GM19351 (cell line): ENCODE results near the gene PIGR.

ENCODE experiments used
- ATAC-seq: cut with Tn5 transposase; IDR thresholded peaks from one replicate; pipeline ENCODE4 v1.9.1; 2021; ENCODE audit warnings: mild to moderate bottlenecking, moderate library complexity; ENCODE audit not compliant: unreplicated experiment

Gene PIGR

DNA sequence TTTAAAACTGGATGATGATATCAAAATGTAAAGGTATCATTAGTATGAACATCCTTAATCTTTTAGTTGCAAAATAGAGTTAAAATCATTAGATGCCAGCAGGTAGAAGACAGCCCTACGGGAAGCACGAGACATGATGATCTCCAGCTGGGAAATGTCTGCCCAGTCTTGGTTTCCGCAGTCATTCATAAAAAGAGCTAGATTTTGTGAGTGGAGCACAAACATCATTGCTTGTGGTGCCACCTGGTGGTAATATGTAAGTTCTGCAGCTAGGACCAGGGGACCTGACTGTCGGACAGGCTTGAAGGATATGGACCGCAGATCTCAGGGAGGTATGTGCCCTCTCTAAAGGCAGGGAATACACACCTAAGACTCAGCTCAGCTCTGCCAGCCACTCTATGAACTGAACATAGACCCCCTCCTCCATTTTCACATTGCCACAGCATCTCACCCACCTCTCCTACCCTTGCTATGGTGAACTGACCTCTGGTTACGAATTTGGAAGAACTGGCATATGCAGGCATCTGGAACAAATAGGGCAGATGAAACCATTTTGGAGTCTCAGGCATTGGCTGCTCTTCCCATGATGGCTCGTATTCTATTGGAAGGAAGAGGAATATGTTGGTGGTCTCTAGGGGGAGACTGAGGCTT, 33.7 kb downstream of the PIGR start:
- ATAC-seq = peak; percentile 57

- no peak for ATAC-seq
These were observed 35.1 kb downstream of the PIGR start for GRCh38 chr1:206911064-206911663.

DNA sequence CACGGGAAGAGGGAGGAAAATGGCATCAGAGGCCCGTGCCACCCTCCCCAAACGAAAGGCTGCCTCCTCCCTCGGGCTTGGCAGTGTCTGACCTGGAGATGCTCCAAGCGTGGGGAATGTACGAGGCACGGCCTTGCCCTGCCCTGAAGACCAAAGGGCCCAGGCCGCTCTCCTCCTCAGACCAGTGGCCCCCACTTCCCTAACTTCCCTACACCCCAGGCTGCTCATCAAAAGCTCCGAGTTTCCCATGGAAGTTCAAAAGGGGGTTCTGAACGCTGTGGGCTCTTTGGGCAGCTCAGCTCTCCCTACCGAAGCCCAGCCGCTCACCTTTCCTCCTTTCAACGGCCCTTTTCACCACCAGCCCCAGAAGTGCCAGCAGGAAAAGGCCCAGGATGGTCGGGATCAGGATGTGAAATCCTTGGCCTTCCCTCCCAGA, 36.4 kb downstream of the PIGR start:
- ATAC-seq = no peak

- no peak for ATAC-seq
These were observed 36.9 kb downstream of the PIGR start for GRCh38 chr1:206909161-206909882.

DNA sequence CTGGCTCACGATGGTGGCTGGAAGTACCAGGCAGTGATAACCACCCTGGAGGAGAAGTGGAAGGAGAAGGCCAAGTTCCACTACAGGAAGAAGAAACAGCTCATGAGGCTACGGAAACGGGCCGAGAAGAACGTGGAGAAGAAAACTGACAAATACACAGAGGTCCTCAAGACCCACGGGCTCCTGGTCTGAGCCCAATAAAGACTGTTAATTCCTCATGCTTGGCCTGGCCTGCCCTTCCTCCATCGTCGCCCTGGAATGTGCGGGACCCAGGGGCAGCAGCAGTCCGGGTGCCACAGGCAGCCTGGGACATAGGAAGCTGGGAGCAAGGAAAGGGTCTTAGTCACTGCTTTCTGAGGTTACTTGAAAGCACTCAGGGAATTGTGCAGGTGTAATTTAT, 38.2 kb downstream of the PIGR start:
- no peak for ATAC-seq

GRCh38 chr1:206907304-206907991, 38.8 kb downstream of the PIGR start:
- ATAC-seq = no peak

GRCh38 chr1:206905295-206906164, 40.7 kb downstream of the PIGR start:
- no peak for ATAC-seq

- ATAC-seq = no peak
These were observed 41.7 kb downstream of the PIGR start for GRCh38 chr1:206904423-206905142.

- ATAC-seq = no peak
These were observed 42.6 kb downstream of the PIGR start for GRCh38 chr1:206903687-206904086.

DNA sequence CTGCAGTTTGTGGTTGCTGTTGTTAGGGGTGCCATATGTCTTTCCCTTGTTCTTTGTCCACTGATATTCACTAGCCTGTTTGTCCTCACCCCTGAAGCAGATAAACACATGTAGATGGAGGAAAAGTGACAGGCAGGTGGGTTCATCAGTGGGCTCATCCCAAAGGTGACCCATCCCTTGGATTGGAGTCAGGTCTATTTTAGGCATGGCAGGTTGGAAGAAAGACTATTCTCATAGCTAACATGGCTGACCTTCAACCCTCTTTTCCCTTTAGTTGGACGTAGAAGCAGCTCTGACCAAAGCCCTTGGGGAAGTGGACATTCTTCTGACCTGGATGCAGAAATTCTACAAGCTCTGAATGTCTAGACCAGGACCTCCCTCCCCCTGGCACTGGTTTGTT, 43.6 kb downstream of the PIGR start:
- no peak for ATAC-seq

GRCh38 chr1:206901944-206902343, 44.3 kb downstream of the PIGR start:
- no peak for ATAC-seq

DNA sequence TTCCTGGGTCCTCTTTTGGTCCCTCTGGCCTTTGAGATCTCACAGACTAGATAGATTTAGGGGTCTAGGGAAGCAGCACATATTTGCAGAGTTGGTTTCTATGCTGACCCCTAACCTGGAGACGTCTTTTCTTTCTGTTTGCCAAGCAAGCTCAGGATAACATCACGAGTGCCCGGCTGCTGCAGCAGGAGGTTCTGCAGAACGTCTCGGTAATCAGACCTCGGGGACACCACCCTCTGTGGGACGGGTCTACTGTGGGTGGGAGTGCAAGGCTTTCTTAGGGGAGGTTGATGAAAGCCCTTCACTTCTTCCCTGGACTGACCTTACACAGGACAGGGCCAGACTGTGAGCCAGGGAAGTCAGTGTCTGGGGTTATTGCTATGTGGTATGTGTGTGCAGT, 46.1 kb downstream of the PIGR start:
- ATAC-seq = no peak

- no peak for ATAC-seq
These were observed 46.5 kb downstream of the PIGR start for GRCh38 chr1:206899717-206900116.

GRCh38 chr1:206898915-206899431, 47.3 kb downstream of the PIGR start:
- no peak for ATAC-seq

GRCh38 chr1:206898089-206898914, 48.0 kb downstream of the PIGR start:
- no peak for ATAC-seq

DNA sequence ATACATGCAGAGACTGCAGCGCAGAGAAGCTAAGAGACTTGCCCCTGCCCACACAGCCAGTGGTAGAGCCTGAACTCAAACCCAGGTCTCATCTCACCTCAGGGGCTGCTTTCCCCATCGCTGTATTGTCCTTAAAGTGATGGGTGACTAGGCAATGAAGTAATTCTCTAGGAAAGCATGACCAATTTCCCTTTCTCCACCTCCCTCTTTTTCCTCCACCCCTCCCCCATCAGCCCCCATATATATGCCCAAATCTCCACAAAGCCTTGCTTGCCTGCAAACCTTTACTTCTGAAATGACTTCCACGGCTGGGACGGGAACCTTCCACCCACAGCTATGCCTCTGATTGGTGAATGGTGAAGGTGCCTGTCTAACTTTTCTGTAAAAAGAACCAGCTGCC, 49.1 kb downstream of the PIGR start, which contains the start of gene IL24:
TSS of gene IL24 (plus strand) at position 269 of the 400 bp plus-strand sequence. CDS start 390 bp downstream, outside the sequence.
- ATAC-seq = no peak

DNA sequence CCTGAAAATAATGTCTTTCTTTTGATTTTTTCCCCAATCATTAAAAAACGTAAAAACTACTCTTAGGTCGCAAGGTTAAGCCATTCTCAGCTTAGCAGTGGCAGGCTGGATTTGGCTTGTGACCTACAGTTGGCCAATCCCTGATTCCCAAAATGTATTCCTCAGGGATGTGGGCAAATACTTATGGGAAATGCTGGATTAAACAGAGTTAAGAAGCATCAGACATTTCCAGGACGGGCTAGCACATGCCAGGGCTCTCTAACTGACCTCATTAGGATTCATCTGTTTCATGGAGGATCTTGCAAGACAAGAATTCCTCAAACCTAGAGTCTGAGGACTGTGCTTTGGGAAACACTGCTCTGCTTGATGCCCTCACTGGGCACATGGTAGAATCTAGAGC, 50.0 kb downstream of the PIGR start:
- no peak for ATAC-seq

DNA sequence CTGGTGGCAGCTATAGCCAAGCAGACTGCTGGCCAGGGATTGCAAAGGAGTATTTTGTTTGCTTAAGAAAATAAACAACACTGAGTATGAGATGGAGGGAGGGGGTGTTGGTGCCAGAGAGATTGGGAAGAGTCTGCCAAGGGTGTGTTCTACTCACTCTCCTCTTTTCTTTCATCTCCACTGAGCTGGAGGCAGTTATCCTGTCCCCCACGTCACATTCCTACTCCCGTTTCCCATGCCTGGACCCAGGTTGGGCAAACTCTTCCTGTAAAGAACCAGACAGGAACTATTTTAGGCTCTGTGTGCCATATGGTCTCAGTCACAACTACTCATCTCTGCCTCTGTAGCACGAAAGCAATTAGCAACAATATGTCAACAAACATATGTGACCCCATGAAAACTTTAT, 50.4 kb downstream of the PIGR start:
- no peak for ATAC-seq

DNA sequence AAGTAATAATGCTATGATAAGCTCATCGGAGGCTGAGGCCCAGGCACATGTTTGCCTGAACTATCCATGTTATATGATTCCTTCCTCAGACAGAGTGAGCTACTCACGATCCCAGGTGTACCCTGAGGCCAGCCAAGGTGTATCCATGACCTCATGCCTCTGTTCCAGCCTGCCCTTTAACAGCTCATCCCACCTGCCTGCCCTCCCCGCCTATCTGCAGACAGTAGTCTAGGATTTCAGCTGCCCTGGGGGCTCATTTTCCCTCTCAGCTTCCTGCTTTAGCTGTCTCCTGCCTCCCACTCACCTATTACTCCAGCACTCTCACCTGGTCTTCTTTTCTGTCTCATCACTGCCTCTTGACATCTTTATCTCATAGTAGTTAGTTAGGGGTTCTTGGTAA, 50.9 kb downstream of the PIGR start:
- no peak for ATAC-seq
